NCI-H187 (cell line): Measurements from ENCODE around the gene NTRK1.
A peak's percentile ranks its signal among the peaks of the same experiment; 100 is the strongest.

Source experiments
- DNase-seq, 2 experiments: peaks; one replicate each; lab custom pipeline; 2025; lab: John Stamatoyannopoulos, UW

Gene NTRK1

GRCh38 chr1:156881101-156881500 is 20.4 kb downstream of the NTRK1 start:
- no peak for DNase-seq

GRCh38 chr1:156881663-156882062 is 21.0 kb downstream of the NTRK1 start:
- no peak for DNase-seq

- DNase-seq: no peak
These were observed 21.9 kb downstream of the NTRK1 start for GRCh38 chr1:156882543-156882942.

GRCh38 chr1:156883919-156884318 is 23.3 kb downstream of the NTRK1 start:
- no peak for DNase-seq

- DNase-seq: no peak
These were observed 24.0 kb downstream of the NTRK1 start for GRCh38 chr1:156884560-156885184.

- no peak for DNase-seq
These were observed 24.6 kb downstream of the NTRK1 start for GRCh38 chr1:156885314-156885713.

GRCh38 chr1:156885880-156886355 is 25.3 kb downstream of the NTRK1 start:
- DNase-seq: no peak

GRCh38 chr1:156886583-156887281 is 26.1 kb downstream of the NTRK1 start:
- DNase-seq: no peak

- DNase-seq: no peak
These were observed 26.7 kb downstream of the NTRK1 start for GRCh38 chr1:156887317-156887716.

- no peak for DNase-seq
These were observed 27.1 kb downstream of the NTRK1 start for GRCh38 chr1:156887734-156888133.

- DNase-seq: peak; percentile 83 to 85
These were observed 29.3 kb downstream of the NTRK1 start for GRCh38 chr1:156889802-156890580.

- DNase-seq: peak; percentile 80 to 92
These were observed 31.8 kb downstream of the NTRK1 start for GRCh38 chr1:156892190-156893047.

GRCh38 chr1:156893048-156893953 is 32.6 kb downstream of the NTRK1 start, which contains the start of gene PEAR1:
TSS of gene PEAR1 (plus strand) at chr1:156893718. CDS start at chr1:156903927, 10,209 bp downstream.
- DNase-seq: no peak

GRCh38 chr1:156894001-156894400 is 33.3 kb downstream of the NTRK1 start:
- DNase-seq: no peak

GRCh38 chr1:156894711-156895454 is 34.2 kb downstream of the NTRK1 start:
- no peak for DNase-seq

GRCh38 chr1:156895455-156895812 is 34.8 kb downstream of the NTRK1 start:
- DNase-seq: no peak

- DNase-seq: no peak
These were observed 35.3 kb downstream of the NTRK1 start for GRCh38 chr1:156895927-156896326.

GRCh38 chr1:156896490-156897033 is 35.9 kb downstream of the NTRK1 start:
- DNase-seq: no peak

- DNase-seq: no peak
These were observed 36.6 kb downstream of the NTRK1 start for GRCh38 chr1:156897078-156897825.
